ENCODE measurements around the gene C4orf51. TPM values are rescaled to one million over a fixed set of nuclear protein-coding genes. Genes with fewer than 3 reads are reported as not detected.

Gene C4orf51
- total RNA-seq, 4 donors from 2014 or later, result not detected

GRCh38 chr4:145760961-145761929 lies 81.3 kb downstream of the C4orf51 start:
- TF ChIP-seq CTCF (IDR thresholded peaks at IDR 0.05), result no peak
- ATAC-seq (ENCODE audit: low FRiP score) (no peak), DNase-seq (ENCODE audit: low spot score) (no peak)

GRCh38 chr4:145762719-145763118 lies 82.8 kb downstream of the C4orf51 start:
- no peak for ATAC-seq (ENCODE audit: low FRiP score)
- DNase-seq (ENCODE audit: low spot score), result no peak
- TF ChIP-seq CTCF (IDR thresholded peaks at IDR 0.05), result no peak

GRCh38 chr4:145763399-145763798 lies 83.5 kb downstream of the C4orf51 start:
- DNase-seq (ENCODE audit: low spot score) (no peak), ATAC-seq (ENCODE audit: low FRiP score) (no peak)
- no peak for TF ChIP-seq CTCF (IDR thresholded peaks at IDR 0.05)

- DNase-seq (ENCODE audit: low spot score) (no peak), ATAC-seq (ENCODE audit: low FRiP score) (no peak)
- TF ChIP-seq CTCF (IDR thresholded peaks at IDR 0.05), result no peak
Observed at GRCh38 chr4:145766273-145766672, 86.3 kb downstream of the C4orf51 start.

GRCh38 chr4:145769450-145770037 lies 89.6 kb downstream of the C4orf51 start:
- ATAC-seq (ENCODE audit: low FRiP score) (no peak), DNase-seq (ENCODE audit: low spot score) (no peak)
- no peak for TF ChIP-seq CTCF (IDR thresholded peaks at IDR 0.05)

- TF ChIP-seq CTCF (IDR thresholded peaks at IDR 0.05), result no peak
- ATAC-seq (ENCODE audit: low FRiP score), result no peak
Observed at GRCh38 chr4:145770124-145770523, 90.2 kb downstream of the C4orf51 start.

More at GRCh38 chr4:145770124-145770523, 90.2 kb downstream of the C4orf51 start:
- no peak for DNase-seq (ENCODE audit: low spot score)
